Stimulated activated CD4-positive, alpha-beta T cell treated with anti-CD3 and anti-CD28 coated beads, Interleukin-1b, Interleukin-23, amount 100 ng/mL, for 4 hours (primary cell): Measurements from ENCODE around the gene TSPAN17.
"Not testable (repeated sequence)": the region's sequence is repeated elsewhere in the genome, so short reads cannot be mapped to it uniquely, and the experiment has no call there.

Source experiments
- DNase-seq, 2 donors: peaks; one replicate each; pipeline ENCODE4 v3.0.0-alpha.2; 2020; ENCODE audit warnings: low read depth in 2 of 2

Gene TSPAN17

DNA sequence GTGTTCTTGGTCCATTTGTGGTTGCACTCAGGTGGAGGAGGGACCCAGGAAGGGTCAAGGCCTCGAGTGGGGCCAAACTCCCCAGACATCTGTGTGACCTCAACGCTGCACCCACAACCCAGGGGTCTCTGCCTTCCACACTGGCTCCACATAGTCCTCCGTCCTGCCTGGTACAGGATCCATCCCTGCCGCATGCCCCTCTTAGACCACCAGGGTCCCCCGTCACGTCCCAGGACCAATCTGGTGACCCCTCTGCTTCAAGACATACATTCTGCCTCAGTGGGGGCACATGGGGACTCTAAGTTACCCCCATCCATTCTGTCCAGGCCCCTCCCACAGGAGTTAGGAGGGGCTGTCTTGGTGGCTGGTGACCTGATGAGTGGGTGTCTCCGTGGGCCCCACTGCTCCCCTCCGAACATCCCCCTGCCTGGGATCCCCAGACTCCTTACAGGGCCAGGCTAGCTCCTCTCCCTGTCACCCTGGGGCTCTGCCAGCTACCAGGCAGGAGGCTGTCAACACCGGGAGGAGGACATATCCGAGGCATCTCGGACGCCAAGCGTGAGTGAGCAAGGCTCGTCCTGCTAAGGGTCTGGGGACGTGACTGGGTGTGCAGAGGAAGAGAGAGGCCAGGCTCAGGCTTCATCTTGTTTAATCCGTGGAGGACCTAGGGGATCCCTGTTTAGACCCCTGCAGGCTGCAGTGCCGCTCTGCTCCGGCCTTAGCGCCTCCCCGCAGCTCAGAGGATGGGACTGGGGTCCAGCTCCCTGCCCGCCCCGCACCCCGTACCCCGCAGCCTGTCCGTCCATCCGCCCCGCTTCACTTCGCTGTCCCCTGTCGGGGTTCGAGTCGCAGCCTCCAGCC lies 32.3 kb downstream of the TSPAN17 start:
- no peak for DNase-seq

DNA sequence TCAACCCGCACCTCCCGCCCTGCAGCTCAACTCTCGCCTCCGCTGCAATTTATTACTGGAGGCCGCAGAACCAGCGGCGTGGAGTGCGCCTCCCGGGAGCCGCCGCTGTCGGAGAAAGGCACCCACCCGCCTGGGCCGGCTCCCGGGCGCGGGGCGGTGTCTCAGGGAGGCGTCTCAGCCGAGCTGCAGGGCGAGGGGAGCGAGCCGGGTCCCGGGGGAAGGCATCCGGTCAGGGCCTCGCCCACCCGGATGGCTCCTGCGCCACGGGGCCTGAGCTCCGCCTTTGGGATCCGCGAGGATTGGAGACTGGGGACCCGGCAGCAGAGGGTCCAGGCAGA lies 32.9 kb downstream of the TSPAN17 start:
- DNase-seq, result no peak

- no peak for DNase-seq
Observed at GRCh38 chr5:176682016-176682531, 34.8 kb downstream of the TSPAN17 start.

- no peak for DNase-seq
Observed at GRCh38 chr5:176685010-176685409, 37.7 kb downstream of the TSPAN17 start.

DNA sequence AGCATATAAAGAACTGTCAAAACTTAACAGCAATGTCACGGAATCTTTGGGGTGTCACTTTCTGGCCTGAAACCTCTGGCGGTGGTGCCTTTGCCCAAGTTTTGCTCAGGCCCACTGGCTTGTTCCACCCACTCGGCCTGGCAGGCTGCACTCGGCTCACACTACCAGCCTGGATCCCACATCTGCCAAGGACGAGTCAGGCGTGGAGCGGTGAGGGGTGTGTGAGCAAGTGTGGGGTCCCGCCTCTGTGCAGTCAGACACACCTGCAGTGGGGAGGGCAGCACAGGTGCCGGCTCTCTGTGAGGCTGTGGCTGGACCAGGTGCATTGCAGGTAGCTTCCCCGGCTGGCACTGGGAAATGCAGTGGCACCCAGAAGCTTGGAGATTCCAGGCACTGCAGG lies 40.0 kb downstream of the TSPAN17 start:
- no peak for DNase-seq

GRCh38 chr5:176687881-176688280 lies 40.6 kb downstream of the TSPAN17 start:
- no peak for DNase-seq

DNA sequence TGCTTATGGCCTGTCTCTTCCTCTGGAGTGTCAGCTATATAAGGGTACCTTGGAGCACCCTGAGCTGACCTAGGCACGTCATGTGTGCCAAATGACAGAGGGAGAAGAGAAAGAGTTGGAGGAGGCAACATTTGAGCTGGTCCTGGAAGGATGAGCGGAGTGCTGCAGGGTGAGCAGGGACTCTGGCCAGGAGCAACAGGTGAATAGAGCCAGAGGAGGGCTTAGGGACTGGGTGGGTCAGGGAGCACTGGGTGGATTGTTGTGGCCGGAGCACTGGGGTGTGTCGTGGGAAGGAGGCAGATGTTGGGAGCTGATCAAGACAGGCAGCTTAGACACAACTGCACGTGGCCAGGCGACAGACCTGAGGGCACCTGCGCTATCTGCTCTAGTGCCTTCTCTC lies 43.6 kb downstream of the TSPAN17 start:
- no peak for DNase-seq

DNA sequence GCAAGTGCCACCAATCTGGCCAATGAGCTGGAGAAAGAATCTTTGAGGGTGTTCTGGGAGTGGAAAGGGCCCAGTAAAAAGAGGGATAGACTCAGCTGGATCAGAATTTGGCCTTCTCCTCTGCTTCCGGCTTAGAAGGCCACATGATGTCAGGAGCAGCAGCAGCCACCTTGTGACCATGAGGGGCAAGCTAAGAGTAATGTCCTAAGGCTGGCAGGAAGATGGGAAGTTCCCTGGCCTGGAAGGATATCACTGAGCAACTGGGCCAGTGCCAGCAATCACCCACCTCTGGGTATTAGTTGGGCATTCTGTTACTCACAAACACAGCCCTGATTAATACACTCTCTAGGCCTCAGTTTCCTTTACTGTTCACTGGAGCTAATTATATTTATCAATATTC lies 44.2 kb downstream of the TSPAN17 start:
- no peak for DNase-seq

DNA sequence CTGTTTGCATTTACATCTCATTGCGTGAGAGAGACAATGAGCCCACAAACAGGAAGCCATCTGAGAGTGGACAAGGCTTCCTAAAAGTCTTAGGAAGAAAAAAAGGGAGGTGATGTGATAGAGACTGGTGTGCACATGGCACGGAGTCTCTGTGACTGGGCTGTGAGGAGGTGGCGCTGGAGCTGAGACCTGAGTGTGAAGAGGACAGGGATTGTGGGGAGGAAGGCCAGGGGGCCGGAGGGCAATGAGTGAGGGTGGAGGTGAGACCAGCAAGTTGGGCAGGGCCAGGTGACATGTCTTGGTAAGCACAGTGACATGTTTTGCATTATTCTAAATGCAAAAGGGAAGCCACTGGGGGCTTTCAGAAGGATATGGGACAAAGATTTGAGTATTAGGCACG lies 45.0 kb downstream of the TSPAN17 start:
- DNase-seq, result no peak

DNA sequence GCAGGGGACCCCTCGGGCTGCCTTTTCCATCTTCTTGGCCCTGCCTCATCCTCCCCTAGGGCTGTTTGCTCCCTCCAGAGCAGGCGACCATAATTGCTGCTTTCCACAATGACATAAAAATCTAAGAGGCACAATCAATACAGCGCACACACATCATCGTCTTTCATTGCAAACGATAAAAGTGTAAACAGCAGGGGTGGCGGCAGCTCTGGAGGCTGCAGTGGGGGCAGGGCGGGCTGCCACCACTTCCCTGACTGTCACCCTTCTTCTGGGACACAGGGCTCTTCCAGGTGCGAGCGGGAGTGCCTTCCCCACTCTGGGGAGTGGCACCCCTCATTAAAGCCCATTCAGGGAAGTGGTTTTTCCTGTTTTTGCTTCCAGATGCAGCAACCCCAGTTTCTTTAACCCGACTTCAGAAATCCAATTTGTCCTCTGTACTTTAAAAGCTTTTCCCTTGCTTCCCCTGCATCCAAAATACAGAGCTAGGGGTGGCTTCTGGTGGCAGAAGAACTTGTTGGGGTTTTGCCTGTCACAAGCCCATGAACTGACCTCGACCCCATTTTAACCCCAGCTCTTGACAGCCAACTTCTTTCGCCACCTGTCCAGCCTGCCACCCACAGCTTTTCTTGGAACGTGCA lies 45.7 kb downstream of the TSPAN17 start:
- no peak for DNase-seq

- no peak for DNase-seq
Observed at GRCh38 chr5:176693477-176693851, 46.2 kb downstream of the TSPAN17 start.

DNA sequence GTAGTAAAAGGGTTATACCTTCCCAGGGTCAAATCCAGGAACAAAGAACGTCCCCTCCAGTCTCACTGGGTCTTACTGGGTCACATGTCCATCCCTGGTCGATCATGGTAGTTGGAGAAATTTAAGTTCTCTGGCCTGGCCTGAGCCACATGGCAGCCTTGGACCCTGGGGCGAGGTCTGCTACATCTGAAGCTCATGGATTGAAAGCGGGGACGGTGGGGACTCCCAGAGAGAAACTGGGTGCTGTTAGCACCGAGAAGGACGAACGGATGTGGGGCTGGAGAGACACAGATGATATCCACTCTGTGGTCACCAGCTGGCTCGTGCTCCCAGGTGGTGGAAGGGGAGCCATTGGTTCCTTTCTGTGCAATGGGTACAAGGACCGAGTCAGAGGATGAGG lies 46.9 kb downstream of the TSPAN17 start:
- DNase-seq, result no peak

DNA sequence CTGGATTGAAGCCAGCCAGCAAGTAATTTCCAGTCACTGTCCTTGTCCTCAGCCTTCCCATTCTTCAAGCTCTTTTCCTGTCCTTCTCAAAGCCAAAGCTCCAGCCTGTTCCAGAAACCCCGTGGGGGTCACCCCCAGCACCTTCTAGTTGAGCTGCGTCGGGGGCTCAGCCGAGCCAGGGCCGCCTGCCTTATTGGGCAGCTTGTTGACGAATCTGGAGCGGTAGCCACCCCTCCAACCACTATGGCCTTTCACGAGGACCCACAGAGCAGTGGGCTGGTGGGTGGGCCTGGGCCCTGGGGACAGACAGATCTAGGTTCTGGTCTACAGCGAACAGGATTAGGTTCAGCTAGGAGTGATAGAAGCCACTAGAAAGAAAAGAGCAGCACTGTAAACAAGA lies 47.3 kb downstream of the TSPAN17 start:
- no peak for DNase-seq

GRCh38 chr5:176695073-176695472 lies 47.8 kb downstream of the TSPAN17 start:
- DNase-seq, result no peak

DNA sequence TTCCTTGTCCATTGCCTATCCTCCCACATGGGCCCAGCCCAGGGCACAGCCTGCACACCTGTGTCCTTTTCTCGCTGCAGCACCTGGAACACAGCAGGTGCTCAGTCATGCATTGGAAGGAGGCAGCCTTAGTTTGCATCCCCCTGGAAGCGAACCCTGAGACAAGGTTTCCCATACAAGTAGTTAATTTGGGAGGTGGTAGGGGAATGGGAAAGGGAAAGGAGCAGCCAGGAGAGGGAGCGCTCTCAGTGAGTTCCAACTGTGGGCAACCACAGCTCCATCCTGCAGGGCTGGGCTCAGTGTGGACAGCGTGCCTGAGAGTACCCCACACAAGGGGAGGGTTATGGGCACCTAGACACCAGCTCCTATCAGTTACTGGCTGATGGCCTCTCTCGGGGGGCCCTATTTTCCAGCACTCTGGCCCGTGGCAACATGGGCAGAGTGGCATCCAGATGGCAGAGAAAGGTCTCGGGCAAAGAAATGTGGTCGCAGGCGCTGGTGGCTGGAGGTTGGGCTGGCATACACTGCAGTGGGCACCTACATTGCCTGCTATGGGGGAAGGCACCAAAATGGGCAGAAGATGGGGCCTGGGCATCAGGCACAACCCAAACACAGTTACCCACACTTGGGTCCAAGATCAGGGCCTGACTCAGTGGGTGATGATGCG lies 50.1 kb downstream of the TSPAN17 start:
- no peak for DNase-seq

- DNase-seq, result no peak
Observed at GRCh38 chr5:176697934-176698538, 50.8 kb downstream of the TSPAN17 start.

- not testable (repeated sequence) for DNase-seq
Observed at GRCh38 chr5:176699446-176699845, 52.2 kb downstream of the TSPAN17 start.

- DNase-seq, result no peak
Observed at GRCh38 chr5:176700239-176700847, 53.1 kb downstream of the TSPAN17 start.

- DNase-seq, result no peak
Observed at GRCh38 chr5:176702671-176703641, 55.7 kb downstream of the TSPAN17 start.

DNA sequence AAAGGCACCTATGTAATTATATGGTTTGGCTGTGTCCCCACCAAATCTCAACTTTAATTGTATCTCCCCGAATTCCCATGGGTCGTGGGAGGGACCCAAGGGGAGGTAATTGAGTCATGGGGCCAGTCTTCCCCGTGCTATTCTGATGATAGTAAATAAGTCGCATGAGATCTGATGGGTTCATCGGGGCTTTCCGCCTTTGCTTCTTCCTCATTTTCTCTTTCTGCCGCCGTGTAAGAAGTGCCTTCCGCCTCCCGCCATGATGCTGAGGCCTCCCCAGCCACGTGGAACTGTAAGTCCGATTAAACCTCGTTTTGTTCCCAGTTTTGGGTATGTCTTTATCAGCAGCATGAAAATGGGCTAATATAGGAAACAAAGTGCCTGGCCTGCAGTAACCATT lies 56.6 kb downstream of the TSPAN17 start:
- no peak for DNase-seq

DNA sequence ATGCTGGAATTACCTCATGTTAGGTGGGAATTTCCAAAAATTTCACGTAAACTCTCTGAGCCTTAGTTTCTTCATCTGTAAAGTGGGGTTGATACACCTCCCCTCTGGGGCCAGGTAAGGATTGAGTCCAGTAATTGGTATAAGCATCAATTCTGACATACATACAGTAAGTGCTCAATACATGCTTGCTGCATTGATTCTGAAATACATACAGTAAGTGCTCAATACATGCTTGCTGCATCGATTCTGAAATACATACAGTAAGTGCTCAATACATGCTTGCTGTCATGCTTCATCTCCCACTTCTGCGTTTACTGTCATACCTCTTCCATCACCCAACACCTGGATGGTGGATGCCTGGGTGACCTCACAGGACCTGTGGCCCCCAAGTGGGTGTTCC lies 57.1 kb downstream of the TSPAN17 start:
- DNase-seq, result no peak
